GM12874 (cell line): ENCODE data around the gene CHCHD5.

ENCODE experiments used
- CTCF ChIP-seq: IDR thresholded peaks from 2 replicates; pipeline ENCODE4 v1.5.1; 2011; ENCODE audit warnings: low read depth, mild to moderate bottlenecking, control low read depth, low read length, moderate library complexity; ENCODE audit not compliant: insufficient read depth

CHCHD5 gene

GRCh38 chr2:112584134-112584890 lies at the start of gene CHCHD5:
TSS of gene CHCHD5 (plus strand) at chr2:112584609. CDS start at chr2:112584648, 39 bp downstream.
- no peak for TF ChIP-seq CTCF

- no peak for TF ChIP-seq CTCF
These were observed 49.6 kb upstream of the CHCHD5 start for GRCh38 chr2:112534826-112535225.

GRCh38 chr2:112539306-112539705 lies 45.1 kb upstream of the CHCHD5 start:
- TF ChIP-seq CTCF, result no peak

GRCh38 chr2:112540906-112541305 lies 43.5 kb upstream of the CHCHD5 start:
- TF ChIP-seq CTCF, result no peak

- TF ChIP-seq CTCF, result no peak
These were observed 42.9 kb upstream of the CHCHD5 start for GRCh38 chr2:112541315-112542122.

- no peak for TF ChIP-seq CTCF
These were observed 42.1 kb upstream of the CHCHD5 start, which contains the start of gene POLR1B for GRCh38 chr2:112542123-112542983. TSS of gene POLR1B (plus strand) at chr2:112542465. CDS start at chr2:112542495, 30 bp downstream.
